Measurements from ENCODE around the gene SRGAP1.

Gene SRGAP1

GRCh38 chr12:63922474-63922873, 78.0 kb downstream of the SRGAP1 start:
- DNase-seq, result peak; percentile 84 to 95
- no peaks in the 10 kb centered on the region for H3K36me3 ChIP-seq (ENCODE audit: control insufficient read depth in 1 of 2, insufficient read depth in 2 of 2, low read length in 2 of 2)
- no peak overlapping the region for H2BK12ac ChIP-seq (ENCODE audit: low read length)
- no peaks in the 10 kb centered on the region for H3K79me1 ChIP-seq (ENCODE audit: low read length)
- H3K4me2 ChIP-seq (ENCODE audit: low read length), result no peak overlapping the region
- H4K91ac ChIP-seq (ENCODE audit: low read depth, low read length), result no peak overlapping the region
- WGBS (ENCODE audit: extremely low coverage, insufficient coverage, insufficient read length), result no CpG with 5 or more reads among the region's 1 CpG
- H3K9ac ChIP-seq (ENCODE audit: low read length), result no peak overlapping the region
- H3K4ac ChIP-seq (ENCODE audit: low read depth, low read length), result no peak overlapping the region
- H2AFZ ChIP-seq (ENCODE audit: insufficient read depth, low read length, poor library complexity), result no peak overlapping the region
- peaks cover 0 to 3% of the 10 kb centered on the region in 2 experiments for H3K4me1 ChIP-seq (ENCODE audit: control insufficient read depth in 1 of 2, insufficient read depth in 2 of 2, low read length in 2 of 2)
- no peaks in the 10 kb centered on the region for H3K9me3 ChIP-seq (ENCODE audit: insufficient read depth, low read depth, low read length)
- H3K27ac ChIP-seq (ENCODE audit: low read depth, low read length), result no peak overlapping the region
- H2BK5ac ChIP-seq (ENCODE audit: low read depth, low read length, poor library complexity), result no peak overlapping the region
- H3K4me3 ChIP-seq (ENCODE audit: low read depth, low read length), result no peak overlapping the region
- no peak overlapping the region for H4K12ac ChIP-seq (ENCODE audit: low read depth, low read length)
- H3K23ac ChIP-seq (ENCODE audit: low read length), result no peak overlapping the region
- H3K79me2 ChIP-seq (ENCODE audit: control insufficient read depth, insufficient read depth, low read length, poor library complexity), result no peaks in the 10 kb centered on the region
- H3K18ac ChIP-seq (ENCODE audit: low read length), result no peak overlapping the region
- H2AK5ac ChIP-seq (ENCODE audit: low read length), result no peak overlapping the region
- no peak overlapping the region for H2BK120ac ChIP-seq (ENCODE audit: insufficient read depth, low read length, poor library complexity)
- no peak overlapping the region for H4K8ac ChIP-seq (ENCODE audit: low read depth, low read length)
- H3K27me3 ChIP-seq (ENCODE audit: insufficient read depth, low read length), result no peaks in the 10 kb centered on the region
- no peak overlapping the region for H3K14ac ChIP-seq (ENCODE audit: low read length)

DNA sequence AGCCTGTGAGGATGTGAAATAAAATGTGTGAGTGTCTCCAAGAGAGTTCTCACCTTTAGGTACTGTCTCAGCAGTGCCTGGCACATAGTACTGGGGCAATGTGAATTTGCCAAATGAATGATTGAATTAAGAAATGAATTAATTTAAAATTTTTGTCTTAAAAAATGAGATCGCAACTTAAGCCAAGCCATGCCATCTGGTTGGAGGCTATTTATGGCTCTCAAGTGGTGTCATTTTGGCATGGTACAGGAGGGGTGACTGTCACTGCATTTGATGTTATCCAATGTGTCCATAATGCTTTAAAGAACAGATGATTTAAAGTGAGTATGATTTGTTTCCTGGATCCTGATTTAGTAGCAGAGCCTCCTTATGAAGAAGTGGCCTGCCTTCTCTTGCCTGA, 80.3 kb downstream of the SRGAP1 start:
- no peaks in the 10 kb centered on the region for H3K27me3 ChIP-seq (ENCODE audit: insufficient read depth, low read length)
- H4K8ac ChIP-seq (ENCODE audit: low read depth, low read length), result no peak overlapping the region
- H3K9me3 ChIP-seq (ENCODE audit: insufficient read depth, low read depth, low read length), result no peaks in the 10 kb centered on the region
- DNase-seq, result no peak
- H3K79me2 ChIP-seq (ENCODE audit: control insufficient read depth, insufficient read depth, low read length, poor library complexity), result no peaks in the 10 kb centered on the region
- H4K91ac ChIP-seq (ENCODE audit: low read depth, low read length), result no peak overlapping the region
- WGBS (ENCODE audit: extremely low coverage, insufficient coverage, insufficient read length), result no CpG with 5 or more reads among the region's 1 CpG
- H2AK5ac ChIP-seq (ENCODE audit: low read length), result no peak overlapping the region
- H3K14ac ChIP-seq (ENCODE audit: low read length), result no peak overlapping the region
- H3K18ac ChIP-seq (ENCODE audit: low read length), result no peak overlapping the region
- no peaks in the 10 kb centered on the region for H3K36me3 ChIP-seq (ENCODE audit: control insufficient read depth in 1 of 2, insufficient read depth in 2 of 2, low read length in 2 of 2)
- H3K4me3 ChIP-seq (ENCODE audit: low read depth, low read length), result no peak overlapping the region
- H2AFZ ChIP-seq (ENCODE audit: insufficient read depth, low read length, poor library complexity), result no peak overlapping the region
- no peaks in the 10 kb centered on the region for H3K79me1 ChIP-seq (ENCODE audit: low read length)
- no peak overlapping the region for H2BK5ac ChIP-seq (ENCODE audit: low read depth, low read length, poor library complexity)
- H3K4ac ChIP-seq (ENCODE audit: low read depth, low read length), result no peak overlapping the region
- no peak overlapping the region for H3K9ac ChIP-seq (ENCODE audit: low read length)
- no peak overlapping the region for H3K4me2 ChIP-seq (ENCODE audit: low read length)
- no peak overlapping the region for H2BK120ac ChIP-seq (ENCODE audit: insufficient read depth, low read length, poor library complexity)
- H3K4me1 ChIP-seq (ENCODE audit: control insufficient read depth in 1 of 2, insufficient read depth in 2 of 2, low read length in 2 of 2), result no peaks in the 10 kb centered on the region
- H2BK12ac ChIP-seq (ENCODE audit: low read length), result no peak overlapping the region
- no peak overlapping the region for H4K12ac ChIP-seq (ENCODE audit: low read depth, low read length)
- no peak overlapping the region for H3K23ac ChIP-seq (ENCODE audit: low read length)
- no peak overlapping the region for H3K27ac ChIP-seq (ENCODE audit: low read depth, low read length)

DNA sequence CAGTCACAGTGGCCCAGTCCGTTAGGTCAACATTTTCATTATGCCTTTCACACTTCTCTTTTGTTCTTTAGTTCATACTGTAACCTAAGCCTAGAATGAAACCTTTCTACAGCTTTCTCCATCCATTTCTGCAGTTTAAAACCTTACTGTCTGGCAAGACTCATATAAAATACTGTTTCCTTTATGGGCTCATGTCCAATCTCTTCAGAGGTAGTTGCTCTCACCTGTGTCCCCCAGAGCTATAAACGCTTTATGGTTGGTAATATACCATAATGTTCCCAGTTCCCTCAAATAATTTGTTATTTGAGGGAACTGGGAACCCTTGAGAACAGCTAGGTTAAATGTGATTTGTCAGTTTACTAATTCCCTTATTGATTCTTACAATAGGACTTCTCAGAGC, 83.0 kb downstream of the SRGAP1 start:
- no peak overlapping the region for H4K91ac ChIP-seq (ENCODE audit: low read depth, low read length)
- DNase-seq, result no peak
- H2AFZ ChIP-seq (ENCODE audit: insufficient read depth, low read length, poor library complexity), result no peak overlapping the region
- no peak overlapping the region for H3K18ac ChIP-seq (ENCODE audit: low read length)
- no peak overlapping the region for H3K14ac ChIP-seq (ENCODE audit: low read length)
- H3K4me2 ChIP-seq (ENCODE audit: low read length), result no peak overlapping the region
- H3K36me3 ChIP-seq (ENCODE audit: control insufficient read depth in 1 of 2, insufficient read depth in 2 of 2, low read length in 2 of 2), result no peaks in the 10 kb centered on the region
- H2BK120ac ChIP-seq (ENCODE audit: insufficient read depth, low read length, poor library complexity), result no peak overlapping the region
- no peaks in the 10 kb centered on the region for H3K79me2 ChIP-seq (ENCODE audit: control insufficient read depth, insufficient read depth, low read length, poor library complexity)
- H2BK5ac ChIP-seq (ENCODE audit: low read depth, low read length, poor library complexity), result no peak overlapping the region
- H4K12ac ChIP-seq (ENCODE audit: low read depth, low read length), result no peak overlapping the region
- no peaks in the 10 kb centered on the region for H3K27me3 ChIP-seq (ENCODE audit: insufficient read depth, low read length)
- H3K79me1 ChIP-seq (ENCODE audit: low read length), result no peaks in the 10 kb centered on the region
- H3K9me3 ChIP-seq (ENCODE audit: insufficient read depth, low read depth, low read length), result no peaks in the 10 kb centered on the region
- H3K4ac ChIP-seq (ENCODE audit: low read depth, low read length), result no peak overlapping the region
- no peak overlapping the region for H3K27ac ChIP-seq (ENCODE audit: low read depth, low read length)
- no peak overlapping the region for H4K8ac ChIP-seq (ENCODE audit: low read depth, low read length)
- no peak overlapping the region for H2BK12ac ChIP-seq (ENCODE audit: low read length)
- H3K23ac ChIP-seq (ENCODE audit: low read length), result no peak overlapping the region
- H3K4me1 ChIP-seq (ENCODE audit: control insufficient read depth in 1 of 2, insufficient read depth in 2 of 2, low read length in 2 of 2), result no peaks in the 10 kb centered on the region
- H3K9ac ChIP-seq (ENCODE audit: low read length), result no peak overlapping the region
- H2AK5ac ChIP-seq (ENCODE audit: low read length), result no peak overlapping the region
- WGBS (ENCODE audit: extremely low coverage, insufficient coverage, insufficient read length), result no CpG with 5 or more reads among the region's 2 CpGs
- H3K4me3 ChIP-seq (ENCODE audit: low read depth, low read length), result no peak overlapping the region

DNA sequence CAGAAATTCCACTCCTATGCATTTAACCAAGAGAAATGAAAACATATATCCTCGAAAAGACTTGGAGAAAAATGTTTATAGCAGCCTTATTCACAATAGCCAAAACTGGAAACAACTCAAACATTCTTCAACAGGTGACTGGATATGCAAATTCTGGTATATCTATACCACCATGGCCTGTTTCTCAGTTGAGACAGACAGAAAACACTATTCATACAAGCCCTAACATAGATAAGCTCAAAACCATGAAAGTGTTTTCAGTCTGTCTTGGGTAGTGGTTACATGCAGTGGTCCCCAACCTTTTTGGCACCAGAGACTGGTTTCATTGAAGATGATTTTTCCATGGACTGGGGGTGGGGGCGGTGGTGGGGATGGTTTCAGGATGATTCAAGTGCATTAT, 83.8 kb downstream of the SRGAP1 start:
- Histone ChIP-seq H2BK120ac (ENCODE audit: insufficient read depth, low read length, poor library complexity) (no peak overlapping the region), H4K91ac (ENCODE audit: low read depth, low read length) (no peak overlapping the region), H4K12ac (ENCODE audit: low read depth, low read length) (no peak overlapping the region), H3K79me2 (ENCODE audit: control insufficient read depth, insufficient read depth, low read length, poor library complexity) (no peaks in the 10 kb centered on the region), H4K8ac (ENCODE audit: low read depth, low read length) (no peak overlapping the region), H2AFZ (ENCODE audit: insufficient read depth, low read length, poor library complexity) (no peak overlapping the region), H3K14ac (ENCODE audit: low read length) (no peak overlapping the region), H2BK5ac (ENCODE audit: low read depth, low read length, poor library complexity) (no peak overlapping the region), H3K27ac (ENCODE audit: low read depth, low read length) (no peak overlapping the region), H3K4me3 (ENCODE audit: low read depth, low read length) (no peak overlapping the region), H3K4me1 (ENCODE audit: control insufficient read depth in 1 of 2, insufficient read depth in 2 of 2, low read length in 2 of 2) (no peaks in the 10 kb centered on the region), H3K79me1 (ENCODE audit: low read length) (no peaks in the 10 kb centered on the region), H3K4ac (ENCODE audit: low read depth, low read length) (no peak overlapping the region), H3K18ac (ENCODE audit: low read length) (no peak overlapping the region), H3K27me3 (ENCODE audit: insufficient read depth, low read length) (no peaks in the 10 kb centered on the region), H2AK5ac (ENCODE audit: low read length) (no peak overlapping the region), H3K36me3 (ENCODE audit: control insufficient read depth in 1 of 2, insufficient read depth in 2 of 2, low read length in 2 of 2) (no peaks in the 10 kb centered on the region), H3K9me3 (ENCODE audit: insufficient read depth, low read depth, low read length) (no peaks in the 10 kb centered on the region), H3K23ac (ENCODE audit: low read length) (no peak overlapping the region), H3K9ac (ENCODE audit: low read length) (no peak overlapping the region), H3K4me2 (ENCODE audit: low read length) (no peak overlapping the region), H2BK12ac (ENCODE audit: low read length) (no peak overlapping the region)
- WGBS (ENCODE audit: extremely low coverage, insufficient coverage, insufficient read length), result no CpG with 5 or more reads among the region's 2 CpGs
- DNase-seq, result no peak
